WI38 (cell line): Measurements from ENCODE around the gene TTLL6.
A peak's percentile ranks its signal among the peaks of the same experiment; 100 is the strongest.

ENCODE experiments used
- H3K4me3 ChIP-seq: 2 replicates; pipeline ENCODE4 v1.5.1; 2011; ENCODE audit warnings: low read depth, mild to moderate bottlenecking, control low read depth, low read length
- TF ChIP-seq, protein P1 (sequence below): IDR thresholded peaks from 2 replicates; pipeline ENCODE4 v1.5.1; 2012; ENCODE audit warnings: low read depth, mild to moderate bottlenecking, control low read depth, low read length

The TTLL6 gene

DNA sequence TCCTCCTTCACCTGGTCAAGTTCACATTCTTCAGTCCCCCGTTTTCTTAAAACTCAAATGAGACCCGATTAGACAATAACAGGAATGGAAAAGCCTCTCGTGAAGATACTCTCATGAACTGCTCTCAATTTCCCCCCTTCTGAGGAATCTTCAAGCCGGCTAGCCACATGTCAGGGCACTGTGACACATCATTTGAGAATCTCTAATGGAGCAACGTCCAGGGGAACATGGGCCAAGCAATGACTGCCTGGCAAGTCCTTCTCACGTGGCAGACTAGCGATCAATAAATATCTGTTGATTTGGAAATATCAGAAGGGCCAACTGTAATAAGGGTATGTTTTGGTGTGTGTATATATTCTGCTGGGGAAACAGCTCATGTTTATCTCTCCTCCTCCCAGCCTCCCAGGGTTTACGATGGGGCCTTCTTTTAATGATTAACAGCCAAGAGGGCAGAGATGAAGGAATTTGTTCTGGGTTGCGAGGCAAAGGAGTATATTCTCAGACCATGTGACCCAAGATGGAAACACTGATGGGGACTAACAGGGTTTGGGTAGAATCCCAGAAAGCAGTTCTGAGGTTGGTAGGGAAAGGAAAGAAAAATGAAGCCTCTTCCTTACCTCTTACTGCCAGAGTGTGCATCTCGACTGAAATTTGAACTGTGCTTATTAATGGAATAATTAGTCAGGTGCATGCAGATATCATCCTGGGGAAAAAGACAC lies 21.4 kb downstream of the TTLL6 start:
- H3K4me3 ChIP-seq = no peak overlapping the region
- TF ChIP-seq, protein P1, sequence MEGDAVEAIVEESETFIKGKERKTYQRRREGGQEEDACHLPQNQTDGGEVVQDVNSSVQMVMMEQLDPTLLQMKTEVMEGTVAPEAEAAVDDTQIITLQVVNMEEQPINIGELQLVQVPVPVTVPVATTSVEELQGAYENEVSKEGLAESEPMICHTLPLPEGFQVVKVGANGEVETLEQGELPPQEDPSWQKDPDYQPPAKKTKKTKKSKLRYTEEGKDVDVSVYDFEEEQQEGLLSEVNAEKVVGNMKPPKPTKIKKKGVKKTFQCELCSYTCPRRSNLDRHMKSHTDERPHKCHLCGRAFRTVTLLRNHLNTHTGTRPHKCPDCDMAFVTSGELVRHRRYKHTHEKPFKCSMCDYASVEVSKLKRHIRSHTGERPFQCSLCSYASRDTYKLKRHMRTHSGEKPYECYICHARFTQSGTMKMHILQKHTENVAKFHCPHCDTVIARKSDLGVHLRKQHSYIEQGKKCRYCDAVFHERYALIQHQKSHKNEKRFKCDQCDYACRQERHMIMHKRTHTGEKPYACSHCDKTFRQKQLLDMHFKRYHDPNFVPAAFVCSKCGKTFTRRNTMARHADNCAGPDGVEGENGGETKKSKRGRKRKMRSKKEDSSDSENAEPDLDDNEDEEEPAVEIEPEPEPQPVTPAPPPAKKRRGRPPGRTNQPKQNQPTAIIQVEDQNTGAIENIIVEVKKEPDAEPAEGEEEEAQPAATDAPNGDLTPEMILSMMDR = no peak

DNA sequence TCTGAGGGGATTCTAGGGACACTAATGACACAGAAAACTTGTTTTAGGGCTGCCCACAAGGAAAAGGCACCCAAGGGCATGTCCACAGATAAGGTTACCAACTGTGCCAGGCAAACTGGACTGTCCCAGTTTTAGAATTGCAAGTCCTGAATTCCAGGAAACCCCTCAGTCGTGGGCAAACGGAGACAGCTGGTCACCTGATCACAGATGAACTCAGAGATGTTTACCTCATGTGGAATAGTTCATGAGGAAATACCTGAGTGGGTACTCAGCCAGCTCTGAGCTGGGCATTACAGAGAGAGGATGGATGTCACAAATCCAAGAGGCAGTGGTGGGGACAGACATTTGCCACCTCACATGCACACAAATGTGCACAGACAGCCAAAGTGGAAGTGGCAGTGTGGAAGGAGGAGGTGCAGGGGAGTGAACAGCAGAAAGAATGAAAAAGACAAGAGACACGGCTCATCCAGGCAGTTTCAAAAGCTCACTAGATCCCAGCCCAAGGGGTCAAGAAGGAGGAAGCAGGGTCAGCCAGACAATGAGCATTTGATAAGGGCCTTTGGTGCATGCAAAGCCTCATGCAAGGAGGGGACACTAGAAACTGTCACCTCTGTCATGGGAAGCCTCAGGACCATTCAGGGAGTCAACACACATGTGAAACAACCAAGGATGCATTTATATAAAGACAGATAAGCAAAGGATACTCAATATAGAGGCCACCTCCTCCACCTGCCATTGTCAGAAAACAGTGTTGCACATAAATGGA lies 24.8 kb downstream of the TTLL6 start:
- TF ChIP-seq, protein P1 = no peak
- H3K4me3 ChIP-seq = no peak overlapping the region

DNA sequence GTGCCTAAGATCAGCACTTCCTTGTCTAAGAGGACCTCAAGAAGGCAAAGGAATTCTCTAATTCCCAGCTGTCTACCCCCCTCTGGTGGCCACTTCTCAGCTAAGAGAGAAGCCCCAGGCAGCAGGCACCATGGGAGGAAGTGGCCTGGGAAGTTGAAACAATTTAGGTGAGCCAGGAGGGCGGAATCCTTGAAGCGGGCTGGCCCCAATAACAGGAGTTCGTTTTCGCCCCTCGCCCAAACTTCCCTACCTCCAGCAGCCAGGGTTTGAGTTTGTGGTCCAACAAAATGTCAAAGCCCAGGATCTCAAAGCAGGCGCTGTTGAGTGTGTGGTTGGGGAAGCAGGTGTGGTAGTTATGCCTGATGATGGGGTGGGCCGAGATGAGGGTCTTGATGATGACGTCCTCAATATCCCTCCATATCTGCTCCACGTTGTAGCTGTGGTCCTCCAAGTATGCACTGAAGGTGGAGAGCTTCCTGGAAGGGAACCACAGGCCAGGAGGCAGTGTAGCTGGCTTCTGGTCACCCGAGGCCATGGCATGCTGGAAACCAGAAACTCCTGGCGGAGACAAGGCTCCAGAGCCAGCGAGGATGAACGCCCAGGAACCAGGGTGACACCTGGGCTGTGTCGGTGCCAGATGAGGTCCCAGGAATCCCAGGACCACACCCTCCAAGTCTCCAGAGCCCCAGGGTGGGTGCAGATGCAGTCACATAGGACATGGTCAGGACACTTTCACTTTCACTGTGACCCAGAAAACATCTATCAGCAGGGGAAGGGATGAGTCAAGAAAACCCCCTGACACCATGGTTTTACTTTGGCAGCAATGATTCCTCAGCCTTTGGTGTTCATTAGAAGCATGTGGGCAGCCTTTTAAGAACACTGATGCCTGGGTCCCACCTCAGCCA lies 25.6 kb downstream of the TTLL6 start:
- TF ChIP-seq, protein P1 = peak; percentile 81
- no peak overlapping the region for H3K4me3 ChIP-seq

GRCh38 chr17:48790607-48791127 lies 26.4 kb downstream of the TTLL6 start:
- TF ChIP-seq, protein P1 = no peak
- no peak overlapping the region for H3K4me3 ChIP-seq

GRCh38 chr17:48787828-48788227 lies 29.2 kb downstream of the TTLL6 start:
- no peak overlapping the region for H3K4me3 ChIP-seq
- TF ChIP-seq, protein P1 = no peak

- H3K4me3 ChIP-seq = no peak overlapping the region
- TF ChIP-seq, protein P1 = no peak
These were observed 37.6 kb downstream of the TTLL6 start for GRCh38 chr17:48779421-48779820.
